Naive thymus-derived CD4-positive, alpha-beta T cell (primary cell): Measurements from ENCODE around the gene PLCH2. TPM values are rescaled to one million over a fixed set of nuclear protein-coding genes. Genes with fewer than 3 reads are reported as not detected.
A peak's percentile ranks its signal among the peaks of the same experiment; 100 is the strongest.

Experiments used
- ATAC-seq: fragments of 150-1000 bp; cut with Tn5 transposase; 2 replicates; pipeline ENCODE4 v1.10.0; 2021; ENCODE audit warnings: mild to moderate bottlenecking, moderate library complexity
- CTCF ChIA-PET: fragments of 350-600 bp; sonication (Branson Sonifier 250); formaldehyde crosslinking; loops from one replicate; lab custom pipeline; 2021; ENCODE audit warnings: antibody characterized with exemption; lab: Charles Lee
- POLR2A ChIA-PET: fragments of 350-600 bp; sonication (Branson Sonifier 250); formaldehyde crosslinking; loops from one replicate; lab custom pipeline; 2021; ENCODE audit warnings: antibody characterized with exemption, inconsistent platforms; lab: Charles Lee
- DNase-seq, 9 donors: peaks; one replicate each; pipeline versions ENCODE4 v3.0.0 to v3.0.0-alpha.2; 2020 to 2022; ENCODE audit warnings: mixed read lengths in 1 of 9
- H3K27ac ChIP-seq: one replicate; pipeline ENCODE4 v1.7.0; 2013; ENCODE audit warnings: mild to moderate bottlenecking, low read depth, low read length, moderate library complexity
- H3K27me3 ChIP-seq, 2 donors: one replicate each; pipeline ENCODE4 v1.7.0; 2013; ENCODE audit warnings: low read length in 2 of 2, mild to moderate bottlenecking in 2 of 2, moderate library complexity in 2 of 2; ENCODE audit not compliant: control insufficient read depth in 2 of 2, insufficient read depth in 2 of 2
- H3K36me3 ChIP-seq, 3 experiments: 1 replicate in 2 of 3; 2 replicates in 1 of 3; pipeline ENCODE4 v1.7.0; 2013; ENCODE audit warnings: low read length in 3 of 3, mild to moderate bottlenecking in 3 of 3, moderate library complexity in 1 of 3; ENCODE audit not compliant: insufficient read depth in 3 of 3, control insufficient read depth in 2 of 3
- H3K4me1 ChIP-seq, 2 donors: one replicate each; pipeline ENCODE4 v1.7.0; 2013; ENCODE audit warnings: low read length in 2 of 2, mild to moderate bottlenecking in 2 of 2, moderate library complexity in 1 of 2; ENCODE audit not compliant: control insufficient read depth in 2 of 2, insufficient read depth in 2 of 2
- H3K4me3 ChIP-seq: 2 replicates; pipeline ENCODE4 v1.7.0; 2013; ENCODE audit warnings: mild to moderate bottlenecking, low read length
- H3K9me3 ChIP-seq, 3 experiments: 1 replicate in 2 of 3; 2 replicates in 1 of 3; pipeline ENCODE4 v1.7.0; 2013; ENCODE audit warnings: low read length in 3 of 3; ENCODE audit not compliant: control insufficient read depth in 2 of 3
- H3K27ac Mint-ChIP-seq, 9 donors: one replicate each; pipeline ENCODE4 v1.8.0; 2020 to 2022; ENCODE audit warnings: mixed read lengths in 9 of 9, mild to moderate bottlenecking in 8 of 9, moderate library complexity in 5 of 9, inconsistent platforms in 2 of 9
- H3K27me3 Mint-ChIP-seq, 5 donors: one replicate each; pipeline ENCODE4 v1.8.0; 2021 to 2022; ENCODE audit warnings: mixed read lengths in 5 of 5, mild to moderate bottlenecking in 1 of 5
- H3K36me3 Mint-ChIP-seq, 5 donors: one replicate each; pipeline ENCODE4 v1.8.0; 2020 to 2022; ENCODE audit warnings: mixed read lengths in 5 of 5, mild to moderate bottlenecking in 3 of 5, inconsistent platforms in 1 of 5
- H3K4me1 Mint-ChIP-seq, 7 donors: one replicate each; pipeline ENCODE4 v1.8.0; 2020 to 2022; ENCODE audit warnings: mixed read lengths in 7 of 7, mild to moderate bottlenecking in 3 of 7, inconsistent platforms in 1 of 7
- H3K4me3 Mint-ChIP-seq, 10 donors: one replicate each; pipeline ENCODE4 v1.8.0; 2020 to 2022; ENCODE audit warnings: mild to moderate bottlenecking in 10 of 10, mixed read lengths in 10 of 10, moderate library complexity in 6 of 10, inconsistent platforms in 2 of 10
- H3K9me3 Mint-ChIP-seq, 11 donors: one replicate each; pipeline ENCODE4 v1.8.0; 2020 to 2022; ENCODE audit warnings: mixed read lengths in 11 of 11, mild to moderate bottlenecking in 4 of 11, inconsistent platforms in 1 of 11, moderate library complexity in 1 of 11
- intact Hi-C, 2 donors: fragments of 100-400 bp; cut with micrococcal nuclease; formaldehyde crosslinking; loops; one replicate each; pipeline ENCODE4 v1.15.1; 2023
- polyA plus RNA-seq, 2 donors: library from polyadenylated mRNA; unstranded; fragments of 300-500 nt; fragmentation: Illumina TruSeq; gene quantifications; one replicate each; pipeline ENCODE4 v1.2.3, GENCODE V29; 2021
- total RNA-seq, 6 experiments: library from RNA in 5 of 6; stranded (reverse) in 5 of 6; gene quantifications; 1 replicate in 5 of 6; 2 replicates in 1 of 6; pipeline ENCODE4 v1.2.3 and lab custom pipeline; 2021 to 2026

PLCH2 gene
- total and polyA plus RNA-seq, 7 experiments from 2014 or later: 0.11 to 37.4 (median 11.8) TPM

GRCh38 chr1:2445823-2446215 lies 30.3 kb upstream of the PLCH2 start:
- Histone ChIP-seq H3K27me3 (peaks cover 7% of the 10 kb centered on the region in 2 donors), H3K9me3 (no peaks in the 10 kb centered on the region), H3K4me1 (no peaks in the 10 kb centered on the region), H3K27ac (no peak overlapping the region), H3K4me3 (no peak overlapping the region), H3K36me3 (no peaks in the 10 kb centered on the region)
- no peak for DNase-seq
- no peak overlapping the region for H3K4me3 Mint-ChIP-seq
- peaks cover 0 to 15% (median 5%) of the 10 kb centered on the region in 5 donors for H3K27me3 Mint-ChIP-seq
- CTCF ChIA-PET: no interaction called here
- H3K27ac Mint-ChIP-seq: no peak overlapping the region
- intact Hi-C loops: no loop called here
- no peaks in the 10 kb centered on the region for H3K36me3 Mint-ChIP-seq
- no peaks in the 10 kb centered on the region for H3K9me3 Mint-ChIP-seq
- POLR2A ChIA-PET: no interaction called here
- peaks cover 0 to 2% (median 0%) of the 10 kb centered on the region in 7 donors for H3K4me1 Mint-ChIP-seq
- ATAC-seq: no peak

GRCh38 chr1:2446394-2446793 lies 29.7 kb upstream of the PLCH2 start:
- Histone ChIP-seq H3K4me3 (no peak overlapping the region), H3K27me3 (peaks cover 7% of the 10 kb centered on the region in 2 donors), H3K36me3 (no peaks in the 10 kb centered on the region), H3K9me3 (no peaks in the 10 kb centered on the region), H3K27ac (no peak overlapping the region), H3K4me1 (no peaks in the 10 kb centered on the region)
- Mint-ChIP-seq H3K27me3 (peaks cover 0 to 15% (median 5%) of the 10 kb centered on the region in 5 donors), H3K4me3 (no peak overlapping the region), H3K4me1 (peaks cover 0 to 2% (median 0%) of the 10 kb centered on the region in 7 donors), H3K36me3 (no peaks in the 10 kb centered on the region), H3K9me3 (no peaks in the 10 kb centered on the region), H3K27ac (no peak overlapping the region)
- ChIA-PET CTCF (no interaction called here), POLR2A (no interaction called here)
- no peak for ATAC-seq
- DNase-seq: no peak
- intact Hi-C loops: no loop called here

GRCh38 chr1:2446861-2447260 lies 29.2 kb upstream of the PLCH2 start:
- Histone ChIP-seq H3K27ac (no peak overlapping the region), H3K9me3 (no peaks in the 10 kb centered on the region), H3K4me3 (no peak overlapping the region), H3K4me1 (no peaks in the 10 kb centered on the region), H3K27me3 (peaks cover 7% of the 10 kb centered on the region in 2 donors), H3K36me3 (no peaks in the 10 kb centered on the region)
- ChIA-PET CTCF (no interaction called here), POLR2A (no interaction called here)
- no peaks in the 10 kb centered on the region for H3K36me3 Mint-ChIP-seq
- H3K4me3 Mint-ChIP-seq: no peak overlapping the region
- H3K27me3 Mint-ChIP-seq: peaks cover 0 to 15% (median 5%) of the 10 kb centered on the region in 5 donors
- DNase-seq: no peak
- ATAC-seq: no peak
- no peaks in the 10 kb centered on the region for H3K9me3 Mint-ChIP-seq
- intact Hi-C loops: no loop called here
- no peak overlapping the region for H3K27ac Mint-ChIP-seq
- H3K4me1 Mint-ChIP-seq: peaks cover 0 to 2% (median 0%) of the 10 kb centered on the region in 7 donors

- Histone ChIP-seq H3K36me3 (no peaks in the 10 kb centered on the region), H3K9me3 (no peaks in the 10 kb centered on the region), H3K27ac (no peak overlapping the region), H3K4me3 (no peak overlapping the region), H3K27me3 (peaks cover 7% of the 10 kb centered on the region in 2 donors), H3K4me1 (no peaks in the 10 kb centered on the region)
- H3K27me3 Mint-ChIP-seq: peaks cover 0 to 13% (median 5%) of the 10 kb centered on the region in 5 donors
- H3K4me3 Mint-ChIP-seq: no peak overlapping the region
- H3K36me3 Mint-ChIP-seq: no peaks in the 10 kb centered on the region
- H3K4me1 Mint-ChIP-seq: peaks cover 0 to 2% (median 0%) of the 10 kb centered on the region in 7 donors
- DNase-seq (no peak), ATAC-seq (no peak)
- no peaks in the 10 kb centered on the region for H3K9me3 Mint-ChIP-seq
- no peak overlapping the region for H3K27ac Mint-ChIP-seq
- intact Hi-C loops: no loop called here
- CTCF ChIA-PET: no interaction called here
- POLR2A ChIA-PET: no interaction called here
Observed at GRCh38 chr1:2447276-2448097, 28.6 kb upstream of the PLCH2 start.

GRCh38 chr1:2448098-2448445 lies 28.0 kb upstream of the PLCH2 start:
- ChIA-PET CTCF (no interaction called here), POLR2A (no interaction called here)
- Mint-ChIP-seq H3K36me3 (no peaks in the 10 kb centered on the region), H3K4me1 (peaks cover 0 to 2% (median 0%) of the 10 kb centered on the region in 7 donors), H3K4me3 (no peak overlapping the region), H3K27ac (peak overlapping the region in 1 of 9 donors; percentile 67), H3K9me3 (no peaks in the 10 kb centered on the region), H3K27me3 (peaks cover 0 to 9% (median 5%) of the 10 kb centered on the region in 5 donors)
- DNase-seq (no peak), ATAC-seq (no peak)
- intact Hi-C loops: no loop called here
- no peaks in the 10 kb centered on the region for H3K9me3 ChIP-seq
- H3K4me3 ChIP-seq: no peak overlapping the region
- H3K4me1 ChIP-seq: no peaks in the 10 kb centered on the region
- H3K36me3 ChIP-seq: no peaks in the 10 kb centered on the region
- peaks cover 4 to 7% of the 10 kb centered on the region in 2 donors for H3K27me3 ChIP-seq
- no peak overlapping the region for H3K27ac ChIP-seq

GRCh38 chr1:2449636-2450454 lies 26.2 kb upstream of the PLCH2 start:
- no peak overlapping the region for H3K4me3 Mint-ChIP-seq
- H3K4me1 Mint-ChIP-seq: peaks cover 0 to 2% (median 0%) of the 10 kb centered on the region in 7 donors
- Histone ChIP-seq H3K27ac (no peak overlapping the region), H3K27me3 (peaks cover 0 to under 1% of the 10 kb centered on the region in 2 donors), H3K9me3 (no peaks in the 10 kb centered on the region), H3K4me3 (no peak overlapping the region), H3K4me1 (no peaks in the 10 kb centered on the region), H3K36me3 (no peaks in the 10 kb centered on the region)
- H3K27ac Mint-ChIP-seq: peak overlapping the region in 1 of 9 donors; percentile 14
- POLR2A ChIA-PET: interaction anchor here (0.5 kb wide), 1 partner anchor 14 kb away, joined by 4 read pairs; no protein-coding TSS in a partner anchor
- CTCF ChIA-PET: no interaction called here
- DNase-seq (no peak), ATAC-seq (no peak)
- no peaks in the 10 kb centered on the region for H3K36me3 Mint-ChIP-seq
- H3K9me3 Mint-ChIP-seq: no peaks in the 10 kb centered on the region
- intact Hi-C loops: no loop called here
- peaks cover 0 to 5% (median 4%) of the 10 kb centered on the region in 5 donors for H3K27me3 Mint-ChIP-seq
